Hematopoietic multipotent progenitor cell treated with erythropoietin and hydrocortisone succinate and interleukin-3 and kit ligand, for 4 days (in vitro differentiated cells): ENCODE measurements around the gene ASCL4.

Experiments used
- DNase-seq: peaks from one replicate; pipeline ENCODE4 v3.0.0-alpha.2; 2015

Gene ASCL4

GRCh38 chr12:107779077-107779831 is 4.8 kb downstream of the ASCL4 start:
- DNase-seq, result peak; percentile 57

GRCh38 chr12:107780298-107780697 is 5.8 kb downstream of the ASCL4 start:
- no peak for DNase-seq

GRCh38 chr12:107782067-107782466 is 7.6 kb downstream of the ASCL4 start:
- no peak for DNase-seq

- DNase-seq, result peak; percentile 76
Observed at GRCh38 chr12:107783406-107784376, 9.2 kb downstream of the ASCL4 start.

GRCh38 chr12:107788281-107788680 is 13.8 kb downstream of the ASCL4 start:
- no peak for DNase-seq

- DNase-seq, result no peak
Observed at GRCh38 chr12:107788690-107789458, 14.4 kb downstream of the ASCL4 start.

- DNase-seq, result no peak
Observed at GRCh38 chr12:107791465-107792089, 17.1 kb downstream of the ASCL4 start.

GRCh38 chr12:107794451-107794850 is 19.9 kb downstream of the ASCL4 start:
- no peak for DNase-seq

GRCh38 chr12:107798580-107798979 is 24.1 kb downstream of the ASCL4 start:
- no peak for DNase-seq

- peak; percentile 72 for DNase-seq
Observed at GRCh38 chr12:107801150-107801549, 26.6 kb downstream of the ASCL4 start.

GRCh38 chr12:107803092-107803491 is 28.6 kb downstream of the ASCL4 start:
- no peak for DNase-seq

- DNase-seq, result no peak
Observed at GRCh38 chr12:107805488-107806180, 31.1 kb downstream of the ASCL4 start.

- no peak for DNase-seq
Observed at GRCh38 chr12:107807471-107808150, 33.1 kb downstream of the ASCL4 start.

- no peak for DNase-seq
Observed at GRCh38 chr12:107817250-107817649, 42.7 kb downstream of the ASCL4 start.

GRCh38 chr12:107818984-107819383 is 44.5 kb downstream of the ASCL4 start:
- no peak for DNase-seq

GRCh38 chr12:107822356-107822755 is 47.9 kb downstream of the ASCL4 start:
- peak; percentile 7 for DNase-seq
